ENCODE measurements around the gene FUS. TPM values are rescaled to one million over a fixed set of nuclear protein-coding genes. Genes with fewer than 3 reads are reported as not detected.

Gene FUS
- total RNA-seq, 1 experiment from 2014 or later: 522 TPM

GRCh38 chr16:31213877-31214707, 34.2 kb downstream of the FUS start, which contains the start of gene TRIM72 (continued):
- TF ChIP-seq ZNF274 (IDR thresholded peaks at IDR 0.05; ENCODE audit: low read depth, low read length) (no peak), YY1 (IDR thresholded peaks at IDR 0.05; ENCODE audit: extremely low read depth, insufficient replicate concordance, low read depth, low read length) (no peak), SIN3A (IDR thresholded peaks at IDR 0.05; ENCODE audit: low read depth) (peak; percentile 78; the same call in 1 of the 2 replicates), EZH2phosphoT487 (IDR thresholded peaks at IDR 0.05; ENCODE audit: borderline replicate concordance) (no peak), EGR1 (IDR thresholded peaks at IDR 0.05; ENCODE audit: low read depth) (no peak)

- Histone ChIP-seq H3K79me2 (ENCODE audit: insufficient read depth, low read length) (peaks cover 41% of the 10 kb centered on the region), H2AFZ (ENCODE audit: low read depth, low read length, poor library complexity, severe bottlenecking) (no peak overlapping the region), H3K4me1 (ENCODE audit: control insufficient read depth in 1 of 2, insufficient read depth in 2 of 2, low read length in 2 of 2) (peaks cover 9 to 33% of the 10 kb centered on the region in 2 experiments), H3K9me3 (ENCODE audit: control insufficient read depth in 1 of 2, insufficient read depth in 1 of 2, low read depth in 1 of 2, low read length in 2 of 2) (no peaks in the 10 kb centered on the region), H4K20me1 (ENCODE audit: insufficient read depth) (no peaks in the 10 kb centered on the region), H3K27ac (ENCODE audit: low read depth, low read length) (peak overlapping the region; percentile 95), H3K27me3 (ENCODE audit: insufficient read depth, low read length) (no peaks in the 10 kb centered on the region), H3K4me3 (replicated peaks in 1 of 2; ENCODE audit: low read depth in 1 of 2, low read length in 2 of 2) (peak overlapping the region; percentile 89 to 96), H3K4me2 (ENCODE audit: low read length) (peak overlapping the region; percentile 100), H3K9me2 (ENCODE audit: insufficient read depth) (no peaks in the 10 kb centered on the region), H3K36me3 (ENCODE audit: control insufficient read depth in 1 of 2, insufficient read depth in 2 of 2, low read length in 2 of 2) (no peaks in the 10 kb centered on the region; a peak in 1 of 4 replicates), H3K9ac (ENCODE audit: low read length) (peak overlapping the region; percentile 89)
- ATAC-seq (peak; percentile 56), DNase-seq (ENCODE audit: low read depth, low spot score) (no peak)
- BruUV-seq (replicated peaks): no TSS peak
- ChIA-PET RAD21 (ENCODE audit: low non-redundant PET in 1 of 2, low total read pairs in 2 of 2, uncharacterized antibody in 2 of 2, unreplicated experiment in 2 of 2) (interaction anchor here in 1 of 2 experiments (0.6 kb wide), 1 partner anchor 55 kb away, joined by 3 read pairs; no protein-coding TSS in a partner anchor), CTCF (no interaction called here), POLR2A (interaction anchor here (1.0 to 1.9 kb wide), 4 partner anchors 11 to 199 kb away, joined by 3 to 13 read pairs (median 4); partner anchors contain the start of genes FUS, ZNF646 and ZNF668)
- intact Hi-C loops (cut with micrococcal nuclease): loop anchor here (5.0 to 10.0 kb wide), 2 partner anchors 168 to 240 kb away; partner anchors contain the start of gene ARMC5
- TF ChIP-seq EZH2 (IDR thresholded peaks at IDR 0.05): no peak
- TF ChIP-seq REST (IDR thresholded peaks at IDR 0.05; ENCODE audit: low read depth): no peak
- TF ChIP-seq YY1 (IDR thresholded peaks at IDR 0.05; ENCODE audit: extremely low read depth, insufficient replicate concordance, low read depth, low read length): no peak
- no peak for TF ChIP-seq CBX3 (IDR thresholded peaks at IDR 0.05; ENCODE audit: low read depth)
- TF ChIP-seq SIN3A (IDR thresholded peaks at IDR 0.05; ENCODE audit: low read depth): peak; percentile 45; the same call in 1 of the 2 replicates
- no peak for TF ChIP-seq FOSL1 (IDR thresholded peaks at IDR 0.05; ENCODE audit: low read depth)
- TF ChIP-seq TCF7L2 (IDR thresholded peaks at IDR 0.05; ENCODE audit: borderline replicate concordance, extremely low read depth, insufficient read depth, insufficient read length): no peak
- no peak for TF ChIP-seq ATF3 (IDR thresholded peaks at IDR 0.05)
- TF ChIP-seq MAX (IDR thresholded peaks at IDR 0.05): peak; percentile 86
- no peak for TF ChIP-seq ZBTB33 (IDR thresholded peaks at IDR 0.05; ENCODE audit: extremely low read depth, insufficient replicate concordance, low read length)
These were observed 34.9 kb downstream of the FUS start for GRCh38 chr16:31214708-31215286.
